Measurements from ENCODE around the gene MYF5.

Gene MYF5

GRCh38 chr12:80710727-80711449, 5.8 kb upstream of the MYF5 start (continued):
- no peak for TF ChIP-seq PATZ1 (tag by site-specific recombination; IDR thresholded peaks at IDR 0.05)
- no peak for TF ChIP-seq ZNF16 (tag by site-specific recombination; IDR thresholded peaks at IDR 0.05; ENCODE audit: low read depth)
- no peak for TF ChIP-seq ZNF585B (tag by site-specific recombination; IDR thresholded peaks at IDR 0.05)
- TF ChIP-seq ZNF518A (tag by site-specific recombination; conservative IDR thresholded peaks at IDR 0.05; ENCODE audit: low read depth): no peak
- TF ChIP-seq ZBTB48 (tag by site-specific recombination; IDR thresholded peaks at IDR 0.05): no peak
- TF ChIP-seq ZNF747 (tag by site-specific recombination; IDR thresholded peaks at IDR 0.05): no peak

- ChIA-PET POLR2A (no interaction called here), CTCF (interaction anchor here (0.6 to 0.7 kb wide), 3 partner anchors 9 to 1849 kb away, joined by 3 to 7 read pairs (median 5); no protein-coding TSS in a partner anchor)
- no peak overlapping the region for H3K4me3 ChIP-seq (ENCODE audit: low read depth, low read length)
- no peaks in the 10 kb centered on the region for H3K36me3 ChIP-seq (ENCODE audit: control insufficient read depth in 2 of 2, insufficient read depth in 1 of 2, low read length in 2 of 2)
- no peak for TF ChIP-seq ZNF184 (tag by site-specific recombination; IDR thresholded peaks at IDR 0.05)
- TF ChIP-seq ZNF23 (tag by site-specific recombination; IDR thresholded peaks at IDR 0.05; ENCODE audit: borderline replicate concordance): no peak
- TF ChIP-seq ZNF645 (tag by site-specific recombination; IDR thresholded peaks at IDR 0.05): no peak
- no peak for TF ChIP-seq ZNF558 (tag by site-specific recombination; IDR thresholded peaks at IDR 0.05)
- no peak for TF ChIP-seq SALL2 (tag by site-specific recombination; IDR thresholded peaks at IDR 0.05; ENCODE audit: borderline replicate concordance)
- TF ChIP-seq ZNF521 (tag by site-specific recombination; IDR thresholded peaks at IDR 0.05): no peak
- TF ChIP-seq ZNF514 (tag by site-specific recombination; IDR thresholded peaks at IDR 0.05): no peak
- no peak for TF ChIP-seq ZNF221 (tag by site-specific recombination; IDR thresholded peaks at IDR 0.05; ENCODE audit: borderline replicate concordance)
- no peak for TF ChIP-seq ZNF394 (tag by site-specific recombination; IDR thresholded peaks at IDR 0.05; ENCODE audit: borderline replicate concordance)
- TF ChIP-seq ZNF518A (tag by site-specific recombination; conservative IDR thresholded peaks at IDR 0.05; ENCODE audit: low read depth): no peak
- TF ChIP-seq ZNF777 (tag by site-specific recombination; IDR thresholded peaks at IDR 0.05; ENCODE audit: borderline replicate concordance): no peak
- TF ChIP-seq ZNF292 (tag by site-specific recombination; IDR thresholded peaks at IDR 0.05; ENCODE audit: borderline replicate concordance, low read depth): no peak
- TF ChIP-seq ZNF501 (tag by site-specific recombination; IDR thresholded peaks at IDR 0.05): no peak
- no peak for TF ChIP-seq ZNF791 (tag by site-specific recombination; IDR thresholded peaks at IDR 0.05)
- no peak for TF ChIP-seq ZNF202 (tag by site-specific recombination; IDR thresholded peaks at IDR 0.05; ENCODE audit: borderline replicate concordance)
- no peak for TF ChIP-seq RBAK (tag by site-specific recombination; IDR thresholded peaks at IDR 0.05)
- TF ChIP-seq OSR2 (tag by site-specific recombination; IDR thresholded peaks at IDR 0.05): no peak
- TF ChIP-seq ZNF544 (tag by site-specific recombination; IDR thresholded peaks at IDR 0.05): no peak
- no peak overlapping the region for H3K27ac ChIP-seq (ENCODE audit: extremely low read depth, low read depth, low read length)
- H3K9me3 ChIP-seq (ENCODE audit: control insufficient read depth, insufficient read depth, low read depth, low read length): no peaks in the 10 kb centered on the region
- no peaks in the 10 kb centered on the region for H3K4me1 ChIP-seq (ENCODE audit: control insufficient read depth, insufficient read depth, low read length)
These were observed 4.8 kb upstream of the MYF5 start for GRCh38 chr12:80711866-80712265.
